IMR-90 (cell line): ENCODE results near the gene TEDC2. TPM values are rescaled to one million over a fixed set of nuclear protein-coding genes. Genes with fewer than 3 reads are reported as not detected.

Experiments used
- ATAC-seq: fragments of 200-7000 bp; cut with Tn5 transposase; 2 replicates; pipeline ENCODE4 v1.9.1; 2020; ENCODE audit warnings: low read depth, mild to moderate bottlenecking, moderate library complexity
- BruUV-seq: library from RNA; stranded (reverse); fragments of 400-500 nt; replicated peaks from 2 replicates; lab custom pipeline; 2021; lab: Mats Ljungman, UMichigan
- CTCF ChIA-PET: fragments of 300-600 bp; formaldehyde crosslinking; extraction: SDS; loops from one replicate; lab custom pipeline; 2021; ENCODE audit warnings: antibody characterized with exemption; lab: Yijun Ruan, JAX
- POLR2A ChIA-PET: fragments of 300-600 bp; sonication (Branson Sonifier 250); formaldehyde crosslinking; loops from one replicate; lab custom pipeline; 2022; ENCODE audit warnings: antibody characterized with exemption; ENCODE audit not compliant: unreplicated experiment; lab: Charles Lee
- DNase-seq: peaks from one replicate; pipeline ENCODE4 v3.0.0; 2013
- H2AFZ ChIP-seq: replicated peaks from 2 replicates; pipeline ENCODE3; 2013; ENCODE audit warnings: low read length, mild to moderate bottlenecking; ENCODE audit not compliant: poor library complexity
- H2AK5ac ChIP-seq: 2 replicates; pipeline ENCODE4 v1.6.1; 2013; ENCODE audit warnings: low read depth, low read length, inconsistent platforms
- H2AK9ac ChIP-seq: replicated peaks from 2 replicates; pipeline ENCODE3; 2013; ENCODE audit warnings: mild to moderate bottlenecking, low read depth, low read length, moderate library complexity; ENCODE audit not compliant: poor library complexity
- H2BK120ac ChIP-seq: 2 replicates; pipeline ENCODE4 v1.6.1; 2013; ENCODE audit warnings: low read depth, low read length, inconsistent platforms
- H2BK15ac ChIP-seq: 3 replicates; pipeline ENCODE4 v1.6.1; 2013; ENCODE audit warnings: low read depth, low read length, inconsistent platforms
- H2BK20ac ChIP-seq: 2 replicates; pipeline ENCODE4 v1.6.1; 2013; ENCODE audit warnings: low read depth, mild to moderate bottlenecking, inconsistent platforms, low read length, moderate library complexity
- H2BK5ac ChIP-seq: 2 replicates; pipeline ENCODE4 v1.6.1; 2013; ENCODE audit warnings: mild to moderate bottlenecking, low read depth, low read length, inconsistent platforms; ENCODE audit not compliant: poor library complexity, severe bottlenecking
- H3K14ac ChIP-seq: replicated peaks from 2 replicates; pipeline ENCODE4 v1.6.1; 2013; ENCODE audit warnings: low read depth, low read length, inconsistent platforms
- H3K18ac ChIP-seq: 2 replicates; pipeline ENCODE4 v1.6.1; 2013; ENCODE audit warnings: low read depth, low read length, control low read depth
- H3K23ac ChIP-seq: 2 replicates; pipeline ENCODE4 v1.6.1; 2013; ENCODE audit warnings: low read depth, low read length, inconsistent platforms
- H3K27ac ChIP-seq: 2 replicates; pipeline ENCODE4 v1.5.1; 2013; ENCODE audit warnings: mild to moderate bottlenecking, control low read depth, low read length; ENCODE audit not compliant: insufficient read depth
- H3K27me3 ChIP-seq: 2 replicates; pipeline ENCODE4 v1.6.1; 2013; ENCODE audit warnings: low read length; ENCODE audit not compliant: control insufficient read depth, insufficient read depth
- H3K36me3 ChIP-seq: 2 replicates; pipeline ENCODE4 v1.6.1; 2013; ENCODE audit warnings: low read length, mixed read lengths; ENCODE audit not compliant: control insufficient read depth, insufficient read depth
- H3K4ac ChIP-seq: 2 replicates; pipeline ENCODE4 v1.6.1; 2013; ENCODE audit warnings: low read depth, low read length, inconsistent platforms
- H3K4me1 ChIP-seq: 2 replicates; pipeline ENCODE4 v1.6.1; 2013; ENCODE audit warnings: low read length, mixed read lengths; ENCODE audit not compliant: control insufficient read depth, insufficient read depth
- H3K4me2 ChIP-seq: 2 replicates; pipeline ENCODE4 v1.6.1; 2013; ENCODE audit warnings: low read depth, mild to moderate bottlenecking, control low read depth, low read length, moderate library complexity
- H3K4me3 ChIP-seq: 2 replicates; pipeline ENCODE4 v1.5.1; 2013; ENCODE audit warnings: low read depth, mild to moderate bottlenecking, control low read depth, low read length, moderate library complexity; ENCODE audit not compliant: insufficient read depth
- H3K56ac ChIP-seq: 2 replicates; pipeline ENCODE4 v1.6.1; 2013; ENCODE audit warnings: low read length, inconsistent platforms; ENCODE audit not compliant: insufficient read depth; ENCODE audit errors: extremely low read depth
- H3K79me1 ChIP-seq, 2 experiments: 2 replicates each; pipeline ENCODE4 v1.6.1; 2013; ENCODE audit warnings: low read length in 2 of 2, inconsistent platforms in 1 of 2, low read depth in 1 of 2
- H3K9ac ChIP-seq: 2 replicates; pipeline ENCODE4 v1.6.1; 2013; ENCODE audit warnings: low read depth, low read length, control low read depth
- H3K9me1 ChIP-seq: 2 replicates; pipeline ENCODE4 v1.6.1; 2013; ENCODE audit warnings: low read length, inconsistent platforms; ENCODE audit not compliant: insufficient read depth
- H3K9me3 ChIP-seq: 2 replicates; pipeline ENCODE4 v1.6.1; 2013; ENCODE audit warnings: low read length; ENCODE audit not compliant: control insufficient read depth, insufficient read depth
- H4K20me1 ChIP-seq: 2 replicates; pipeline ENCODE4 v1.6.1; 2013; ENCODE audit warnings: low read length, inconsistent platforms; ENCODE audit not compliant: insufficient read depth
- H4K5ac ChIP-seq: 2 replicates; pipeline ENCODE4 v1.6.1; 2013; ENCODE audit warnings: mild to moderate bottlenecking, low read depth, low read length, control low read depth
- H4K8ac ChIP-seq, 2 experiments: 2 replicates each; pipeline ENCODE4 v1.6.1; 2013; ENCODE audit warnings: low read depth in 2 of 2, low read length in 2 of 2, control low read depth in 1 of 2, inconsistent platforms in 1 of 2
- H4K91ac ChIP-seq: 2 replicates; pipeline ENCODE4 v1.6.1; 2013; ENCODE audit warnings: low read depth, low read length, inconsistent platforms; ENCODE audit not compliant: insufficient read depth
- CEBPB ChIP-seq: IDR thresholded peaks from 2 replicates; pipeline ENCODE4 v1.6.1; 2012; ENCODE audit warnings: low read depth, low read length, improper control_type of control experiment
- CHD1 ChIP-seq: IDR thresholded peaks from 2 replicates; pipeline ENCODE4 v1.6.1; 2012; ENCODE audit warnings: low read depth, low read length, improper control_type of control experiment
- NFE2L2 ChIP-seq: fragments of 150-350 bp; IDR thresholded peaks from 2 replicates; pipeline ENCODE4 v1.6.1; 2016; ENCODE audit warnings: low read depth, mild to moderate bottlenecking, low read length
- RFX5 ChIP-seq: IDR thresholded peaks from 2 replicates; pipeline ENCODE4 v1.8.0; 2012; ENCODE audit warnings: low read depth, mild to moderate bottlenecking, low read length, moderate library complexity
- WGBS, 2 experiments: methylation state at CpG; one replicate each; pipeline versions ENCODE4 v1.1.5 to v1.1.7; 2013; ENCODE audit warnings: missing lambda C conversion rate in 2 of 2; ENCODE audit not compliant: insufficient read length in 1 of 2; ENCODE audit errors: extremely low coverage in 2 of 2; 5-methylcytosine and 5-hydroxymethylcytosine counted together
- dilution Hi-C: fragments of 300-500 bp; cut with HindIII; formaldehyde crosslinking; loops from one replicate; pipeline ENCODE4 v1.14.3; 2018; ENCODE audit warnings: low sequenced_read_pairs; ENCODE audit not compliant: unreplicated experiment
- in situ Hi-C: fragments of 300-500 bp; cut with MboI; formaldehyde crosslinking; loops from 3 replicates; pipeline ENCODE4 v1.14.3; 2019; ENCODE audit warnings: low sequenced_read_pairs, inconsistent platforms, mixed read lengths
- intact Hi-C: fragments of 100-400 bp; cut with micrococcal nuclease; formaldehyde crosslinking; loops from 2 replicates; pipeline ENCODE4 v1.10.0; 2022
- polyA plus RNA-seq, 3 experiments: library from polyadenylated mRNA; depleted of rRNA; stranded (reverse); fragments of >200 nt; gene quantifications; 2 replicates each; pipeline ENCODE4 v1.2.3, GENCODE V29; 2012; ENCODE audit warnings: low replicate concordance in 1 of 3
- total RNA-seq: library from RNA; depleted of rRNA; stranded (reverse); fragments of >200 nt; gene quantifications from 2 replicates; pipeline ENCODE4 v1.2.3, GENCODE V29; 2012
- TF ChIP-seq, protein P1 (sequence below): conservative IDR thresholded peaks from 2 replicates; pipeline ENCODE4 v1.5.1; 2012; ENCODE audit warnings: mild to moderate bottlenecking, low read depth, low read length, improper control_type of control experiment

The TEDC2 gene
- total and polyA plus RNA-seq, 2 of the 4 experiments (the other 2 are of a cell fraction), result 3.6 to 7.3 TPM

DNA sequence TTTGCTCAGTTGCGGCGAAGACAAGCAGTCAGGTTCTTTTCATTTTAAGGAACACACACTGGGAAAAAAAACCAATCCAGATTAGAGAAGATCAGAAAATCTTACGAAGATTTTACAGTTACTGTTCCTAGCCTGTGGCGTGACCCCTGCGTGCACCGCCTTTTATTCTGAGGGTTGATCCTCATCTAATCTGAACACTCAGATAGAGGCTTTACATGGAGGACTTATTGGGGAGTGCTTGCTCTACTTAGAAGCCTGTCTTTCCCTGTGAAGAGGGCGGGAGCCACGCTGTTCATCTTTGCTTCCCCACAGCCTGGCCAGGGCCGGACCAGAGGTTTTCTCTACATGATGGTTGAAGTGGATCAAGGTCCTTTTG lies 16.4 kb downstream of the TEDC2 start (continued):
- TF ChIP-seq, protein P1, sequence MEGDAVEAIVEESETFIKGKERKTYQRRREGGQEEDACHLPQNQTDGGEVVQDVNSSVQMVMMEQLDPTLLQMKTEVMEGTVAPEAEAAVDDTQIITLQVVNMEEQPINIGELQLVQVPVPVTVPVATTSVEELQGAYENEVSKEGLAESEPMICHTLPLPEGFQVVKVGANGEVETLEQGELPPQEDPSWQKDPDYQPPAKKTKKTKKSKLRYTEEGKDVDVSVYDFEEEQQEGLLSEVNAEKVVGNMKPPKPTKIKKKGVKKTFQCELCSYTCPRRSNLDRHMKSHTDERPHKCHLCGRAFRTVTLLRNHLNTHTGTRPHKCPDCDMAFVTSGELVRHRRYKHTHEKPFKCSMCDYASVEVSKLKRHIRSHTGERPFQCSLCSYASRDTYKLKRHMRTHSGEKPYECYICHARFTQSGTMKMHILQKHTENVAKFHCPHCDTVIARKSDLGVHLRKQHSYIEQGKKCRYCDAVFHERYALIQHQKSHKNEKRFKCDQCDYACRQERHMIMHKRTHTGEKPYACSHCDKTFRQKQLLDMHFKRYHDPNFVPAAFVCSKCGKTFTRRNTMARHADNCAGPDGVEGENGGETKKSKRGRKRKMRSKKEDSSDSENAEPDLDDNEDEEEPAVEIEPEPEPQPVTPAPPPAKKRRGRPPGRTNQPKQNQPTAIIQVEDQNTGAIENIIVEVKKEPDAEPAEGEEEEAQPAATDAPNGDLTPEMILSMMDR, result no peak
- TF ChIP-seq CEBPB (no peak), NFE2L2 (no peak)

DNA sequence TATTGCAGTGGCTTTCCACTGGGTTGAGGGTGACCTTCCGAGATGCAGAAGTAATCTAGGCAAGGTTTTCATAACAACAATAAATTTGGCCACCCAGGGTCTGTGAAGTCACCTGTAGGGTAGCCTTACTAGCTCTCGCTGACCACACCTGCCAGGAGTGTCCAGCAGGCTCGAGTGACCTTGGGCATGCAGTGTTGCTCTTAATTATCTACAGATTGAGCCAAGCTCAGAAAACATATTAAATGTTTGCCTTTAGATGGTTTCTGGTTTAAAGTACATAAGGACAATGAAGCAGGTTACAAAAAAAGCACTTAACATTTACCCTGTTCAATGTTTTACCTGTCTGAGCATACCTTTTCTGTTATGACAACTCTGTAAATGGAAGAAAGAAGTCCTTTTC lies 16.8 kb downstream of the TEDC2 start:
- Histone ChIP-seq H3K4me3 (no peak overlapping the region), H2AK5ac (no peak overlapping the region), H3K9me1 (no peaks in the 10 kb centered on the region; the same call in 1 of the 2 replicates), H4K20me1 (peaks cover 28% of the 10 kb centered on the region), H3K4me1 (peaks cover 8% of the 10 kb centered on the region), H3K27ac (no peak overlapping the region), H3K27me3 (no peaks in the 10 kb centered on the region), H3K14ac (no peak overlapping the region), H4K91ac (no peak overlapping the region), H3K36me3 (no peaks in the 10 kb centered on the region), H3K4me2 (no peak overlapping the region), H3K79me1 (peaks cover 11 to 64% of the 10 kb centered on the region in 2 experiments; a peak in 3 of 4 replicates), H2BK120ac (no peak overlapping the region), H3K18ac (no peak overlapping the region), H4K8ac (no peak overlapping the region), H2BK20ac (no peak overlapping the region), H2AK9ac (no peak overlapping the region), H3K23ac (no peak overlapping the region), H3K9me3 (no peaks in the 10 kb centered on the region), H2AFZ (no peak overlapping the region), H2BK5ac (no peak overlapping the region), H4K5ac (no peak overlapping the region), H3K9ac (no peak overlapping the region), H3K56ac (no peak overlapping the region), H2BK15ac (no peak overlapping the region), H3K4ac (no peak overlapping the region)
- CTCF ChIA-PET, result no interaction called here
- WGBS, 2 experiments, result 100% methylated on average over 1 of the region's 3 CpGs; no CpG with 5 or more reads in 1 of the 2 experiments
- no TSS peak for BruUV-seq
- dilution Hi-C loops (no loop called here), in situ Hi-C loops (no loop called here), intact Hi-C loops (no loop called here)
- POLR2A ChIA-PET, result no interaction called here
- DNase-seq (no peak), ATAC-seq (no peak)
- TF ChIP-seq RFX5 (no peak), CHD1 (no peak), NFE2L2 (no peak)
